Measurements from ENCODE around the gene C5orf46.

DNA sequence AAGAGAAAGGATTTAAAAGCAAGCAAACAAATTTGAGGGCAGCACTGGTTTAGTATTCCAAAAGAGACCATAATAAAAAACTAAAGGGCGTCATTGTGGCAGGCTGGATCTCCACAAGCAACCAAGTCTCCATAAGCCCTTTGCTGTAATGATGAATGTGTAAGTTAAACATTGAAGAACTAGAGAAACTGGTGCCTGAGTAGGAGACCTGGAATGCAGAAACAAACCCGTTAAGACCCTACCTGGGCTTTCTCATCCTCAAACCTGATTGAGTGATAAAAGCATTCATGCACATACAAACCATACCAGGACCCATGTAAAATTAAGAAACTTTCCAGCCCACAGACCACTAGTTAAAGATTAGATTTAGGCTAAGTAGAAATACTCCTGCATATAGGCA lies 29.7 kb downstream of the C5orf46 start:
- TF ChIP-seq CTCF (IDR thresholded peaks at IDR 0.05; ENCODE audit: borderline replicate concordance, extremely low read depth, low read length, poor library complexity, severe bottlenecking) (no peak), EZH2 (IDR thresholded peaks at IDR 0.05; ENCODE audit: borderline replicate concordance, low read depth, low read length, severe bottlenecking) (no peak)
